IPS DF 4.7 (cell line): ENCODE measurements around the gene UTS2.

Experiments
- DNase-seq: peaks from one replicate; pipeline ENCODE4 v3.0.0-alpha.2; 2013; ENCODE audit warnings: low spot score; ENCODE audit errors: extremely low read depth

The UTS2 gene

GRCh38 chr1:7863756-7864328 is 11.0 kb upstream of the UTS2 start:
- no peak for DNase-seq

GRCh38 chr1:7862211-7863060 is 9.6 kb upstream of the UTS2 start:
- no peak for DNase-seq

GRCh38 chr1:7861452-7861851 is 8.6 kb upstream of the UTS2 start:
- DNase-seq = no peak

- DNase-seq = no peak
Measured at GRCh38 chr1:7860130-7860529, 7.3 kb upstream of the UTS2 start.

GRCh38 chr1:7859406-7859805 is 6.5 kb upstream of the UTS2 start:
- DNase-seq = no peak

- DNase-seq = no peak
Measured at GRCh38 chr1:7857985-7858384, 5.1 kb upstream of the UTS2 start.

- DNase-seq = no peak
Measured at GRCh38 chr1:7857000-7857399, 4.1 kb upstream of the UTS2 start.

GRCh38 chr1:7856345-7856744 is 3.5 kb upstream of the UTS2 start:
- DNase-seq = no peak

- no peak for DNase-seq
Measured at GRCh38 chr1:7853684-7854026, 790 bp upstream of the UTS2 start.

- DNase-seq = no peak
Measured at GRCh38 chr1:7850786-7851185, 2.1 kb downstream of the UTS2 start.

GRCh38 chr1:7847599-7847998 is 5.3 kb downstream of the UTS2 start:
- no peak for DNase-seq

- DNase-seq = no peak
Measured at GRCh38 chr1:7846656-7847055, 6.2 kb downstream of the UTS2 start.

GRCh38 chr1:7845761-7846160 is 7.1 kb downstream of the UTS2 start:
- no peak for DNase-seq

GRCh38 chr1:7842517-7842916 is 10.3 kb downstream of the UTS2 start:
- no peak for DNase-seq

GRCh38 chr1:7839526-7839925 is 13.3 kb downstream of the UTS2 start:
- DNase-seq = no peak

GRCh38 chr1:7838714-7839113 is 14.2 kb downstream of the UTS2 start:
- no peak for DNase-seq

GRCh38 chr1:7833035-7833434 is 19.8 kb downstream of the UTS2 start:
- no peak for DNase-seq

- DNase-seq = no peak
Measured at GRCh38 chr1:7831458-7831857, 21.4 kb downstream of the UTS2 start.

GRCh38 chr1:7827126-7827955 is 25.5 kb downstream of the UTS2 start:
- no peak for DNase-seq

- no peak for DNase-seq
Measured at GRCh38 chr1:7826363-7826762, 26.5 kb downstream of the UTS2 start.

- no peak for DNase-seq
Measured at GRCh38 chr1:7824701-7825100, 28.2 kb downstream of the UTS2 start.

- no peak for DNase-seq
Measured at GRCh38 chr1:7821282-7821681, 31.6 kb downstream of the UTS2 start.
